ENCODE measurements around the gene MTPN.

The MTPN gene

DNA sequence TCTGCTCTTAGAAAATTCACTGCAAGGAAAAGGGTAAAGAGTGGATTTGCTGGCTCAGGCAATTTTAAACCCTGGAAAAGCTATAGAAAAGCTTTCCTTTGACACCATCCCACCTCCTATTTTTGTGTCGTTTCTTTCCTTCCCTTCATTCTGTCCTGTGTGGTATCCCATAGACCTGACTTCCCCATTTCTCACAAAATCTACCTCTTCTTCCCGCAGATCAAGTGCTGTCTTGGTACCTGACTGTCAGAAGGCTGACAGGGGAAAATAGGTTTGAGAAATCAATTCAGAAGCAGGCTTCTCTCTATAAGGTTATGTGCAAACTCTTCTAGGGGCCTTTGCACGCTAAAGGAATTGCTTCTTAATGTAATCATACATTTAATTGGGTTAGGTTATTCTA is 98.9 kb downstream of the MTPN start:
- no peak for DNase-seq

DNA sequence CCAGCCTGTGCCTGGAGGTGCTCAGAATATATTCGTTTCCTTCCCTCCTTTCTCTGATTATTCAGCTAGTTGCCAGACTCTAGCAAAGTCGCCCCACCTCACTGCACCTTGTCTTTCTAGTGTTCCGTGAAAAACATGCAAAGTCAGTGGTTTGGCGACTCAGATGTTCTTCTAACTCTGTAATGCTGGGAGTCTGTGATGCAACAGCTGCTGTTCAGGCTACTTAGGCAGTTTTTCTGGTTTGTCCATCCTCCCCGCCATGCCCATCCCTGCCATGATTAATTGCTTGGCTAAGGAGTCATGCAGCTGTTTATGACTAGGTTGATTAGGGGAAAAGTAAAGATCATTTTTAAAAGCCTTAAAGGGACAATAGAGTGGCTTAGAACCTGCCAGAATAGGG is 99.4 kb downstream of the MTPN start:
- no peak for DNase-seq

All from amniotic stem cell (primary cell).